GM18508 (cell line): ENCODE results near the gene ZNF516.

Source experiments
- ATAC-seq: cut with Tn5 transposase; IDR thresholded peaks from one replicate; pipeline ENCODE4 v1.9.1; 2021; ENCODE audit warnings: moderate number of reproducible peaks; ENCODE audit not compliant: insufficient read depth, unreplicated experiment

Gene ZNF516

GRCh38 chr18:76445741-76446232, 49.3 kb downstream of the ZNF516 start:
- ATAC-seq = no peak

- no peak for ATAC-seq
These were observed 49.8 kb downstream of the ZNF516 start for GRCh38 chr18:76445275-76445674.

GRCh38 chr18:76444446-76445105, 50.5 kb downstream of the ZNF516 start:
- ATAC-seq = no peak

- no peak for ATAC-seq
These were observed 51.3 kb downstream of the ZNF516 start for GRCh38 chr18:76443519-76444445.

- no peak for ATAC-seq
These were observed 52.5 kb downstream of the ZNF516 start for GRCh38 chr18:76442413-76443171.

GRCh38 chr18:76441668-76442412, 53.2 kb downstream of the ZNF516 start:
- no peak for ATAC-seq

GRCh38 chr18:76441002-76441667, 53.9 kb downstream of the ZNF516 start:
- no peak for ATAC-seq

GRCh38 chr18:76437910-76438309, 57.1 kb downstream of the ZNF516 start:
- no peak for ATAC-seq

GRCh38 chr18:76437011-76437410, 58.0 kb downstream of the ZNF516 start:
- no peak for ATAC-seq

GRCh38 chr18:76436342-76436741, 58.7 kb downstream of the ZNF516 start:
- no peak for ATAC-seq

- no peak for ATAC-seq
These were observed 59.6 kb downstream of the ZNF516 start for GRCh38 chr18:76435316-76435989.

GRCh38 chr18:76434452-76434851, 60.6 kb downstream of the ZNF516 start:
- ATAC-seq = no peak

GRCh38 chr18:76433788-76434187, 61.3 kb downstream of the ZNF516 start:
- no peak for ATAC-seq

- no peak for ATAC-seq
These were observed 61.9 kb downstream of the ZNF516 start for GRCh38 chr18:76432970-76433767.

GRCh38 chr18:76432274-76432755, 62.7 kb downstream of the ZNF516 start:
- no peak for ATAC-seq

GRCh38 chr18:76431437-76432273, 63.4 kb downstream of the ZNF516 start:
- no peak for ATAC-seq

GRCh38 chr18:76430636-76431035, 64.4 kb downstream of the ZNF516 start:
- no peak for ATAC-seq
